Thoracic aorta (tissue), 2 donors: ENCODE results near the gene KIF26B. TPM values are rescaled to one million over a fixed set of nuclear protein-coding genes. Genes with fewer than 3 reads are reported as not detected.

ENCODE experiments used
- ATAC-seq: fragments of 150-250 bp; one replicate; pipeline ENCODE4 v1.8.0; 2017; ENCODE audit warnings: low read depth; ENCODE audit not compliant: insufficient number of reproducible peaks, low FRiP score
- DNase-seq: peaks from one replicate; pipeline ENCODE4 v3.0.0-alpha.2; 2020; ENCODE audit warnings: low spot score
- H3K27ac ChIP-seq, 2 donors: fragments of 200-600 bp; sonication (generic); 1 replicate in 1 of 2; 2 replicates in 1 of 2; pipeline ENCODE4 v1.5.1; 2016; ENCODE audit warnings: mild to moderate bottlenecking in 2 of 2, moderate library complexity in 2 of 2
- H3K27me3 ChIP-seq: fragments of 200-600 bp; sonication (generic); replicated peaks from 2 replicates; pipeline ENCODE4 v1.6.0; 2016; ENCODE audit warnings: mild to moderate bottlenecking; ENCODE audit not compliant: insufficient read depth
- H3K36me3 ChIP-seq: fragments of 200-600 bp; sonication (generic); one replicate; pipeline ENCODE4 v1.5.1; 2016
- H3K4me1 ChIP-seq, 2 donors: fragments of 200-600 bp; sonication (generic); 1 replicate in 1 of 2; 2 replicates in 1 of 2; pipeline versions ENCODE4 v1.5.1 to v1.6.0; 2016; ENCODE audit warnings: low read depth in 2 of 2, mild to moderate bottlenecking in 1 of 2; ENCODE audit not compliant: control insufficient read depth in 1 of 2
- H3K4me3 ChIP-seq: fragments of 200-600 bp; sonication (generic); 2 replicates; pipeline ENCODE4 v1.5.1; 2016; ENCODE audit warnings: mild to moderate bottlenecking
- H3K9me3 ChIP-seq: fragments of 200-600 bp; sonication (generic); 2 replicates; pipeline ENCODE4 v1.5.1; 2016
- CTCF ChIP-seq: fragments of 200-600 bp; sonication (generic); IDR thresholded peaks from one replicate; pipeline ENCODE4 v1.5.1; 2019; ENCODE audit warnings: antibody characterized with exemption
- total RNA-seq, 2 donors: library from RNA; depleted of rRNA; stranded (reverse); fragments of >200 nt; gene quantifications; one replicate each; pipeline versions ENCODE4 v1.1.0 to v1.2.3, GENCODE V29; 2016

Gene KIF26B
- total RNA-seq, 2 donors from 2014 or later: 0.14 to 0.41 TPM

DNA sequence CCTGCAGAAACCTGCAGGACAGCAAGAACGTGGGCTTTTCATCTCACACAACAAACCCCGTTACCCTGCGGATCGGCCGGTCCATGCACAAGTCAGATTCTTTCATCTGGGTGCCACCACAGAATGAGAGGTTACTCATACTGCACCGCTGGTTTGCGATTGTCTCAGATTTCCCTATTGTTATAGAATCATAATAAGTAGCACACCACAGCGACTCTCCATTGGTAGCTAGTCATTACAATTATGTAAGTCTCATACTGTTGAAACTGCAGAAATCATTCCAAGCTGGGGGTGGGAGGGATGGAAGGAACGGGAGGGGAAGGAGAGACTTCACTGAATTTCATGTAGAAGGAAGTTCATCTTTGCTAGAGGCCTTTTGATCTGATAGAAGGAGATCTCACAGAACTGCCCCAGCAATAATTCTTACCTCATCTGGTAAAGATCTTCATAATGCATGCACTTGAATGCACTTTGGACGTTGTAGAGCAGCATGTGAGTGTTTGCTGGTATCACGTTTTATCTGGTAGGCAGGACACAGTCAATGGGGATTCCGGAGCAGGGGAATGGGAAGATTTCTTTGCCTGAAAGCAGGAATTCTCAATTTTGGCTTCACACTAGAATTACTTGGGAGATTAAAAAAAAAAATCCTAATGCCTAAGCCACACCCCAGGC, 221.1 kb downstream of the KIF26B start:
- no peak for TF ChIP-seq CTCF
- Histone ChIP-seq H3K9me3 (no peaks in the 10 kb centered on the region), H3K4me1 (no peaks in the 10 kb centered on the region), H3K27me3 (no peaks in the 10 kb centered on the region), H3K36me3 (no peaks in the 10 kb centered on the region), H3K27ac (no peak overlapping the region), H3K4me3 (no peak overlapping the region)
- no peak for DNase-seq
- ATAC-seq: no peak

DNA sequence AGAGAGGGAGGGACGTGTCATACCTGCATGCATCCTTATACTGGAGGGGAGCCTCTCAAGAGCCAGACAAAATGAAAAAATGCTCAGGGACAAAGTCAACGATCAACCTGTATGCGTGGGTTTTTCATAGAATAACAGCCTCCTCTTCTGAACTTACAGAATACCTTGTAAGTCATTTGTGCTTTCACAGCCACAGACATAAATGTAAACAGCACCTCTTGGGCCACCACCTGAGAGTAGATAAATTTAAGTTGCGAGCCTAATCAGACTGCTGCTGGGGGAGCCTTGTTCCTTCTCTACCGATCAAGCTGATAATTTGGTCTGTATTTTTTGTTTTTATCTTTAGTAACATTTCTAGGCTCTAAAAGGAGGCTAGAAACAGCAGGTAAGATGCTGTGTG, 223.1 kb downstream of the KIF26B start:
- no peak overlapping the region for H3K4me3 ChIP-seq
- ATAC-seq: no peak
- no peak for TF ChIP-seq CTCF
- no peaks in the 10 kb centered on the region for H3K36me3 ChIP-seq
- DNase-seq: no peak
- H3K27ac ChIP-seq: no peak overlapping the region
- H3K27me3 ChIP-seq: no peaks in the 10 kb centered on the region
- no peaks in the 10 kb centered on the region for H3K4me1 ChIP-seq
- no peaks in the 10 kb centered on the region for H3K9me3 ChIP-seq

DNA sequence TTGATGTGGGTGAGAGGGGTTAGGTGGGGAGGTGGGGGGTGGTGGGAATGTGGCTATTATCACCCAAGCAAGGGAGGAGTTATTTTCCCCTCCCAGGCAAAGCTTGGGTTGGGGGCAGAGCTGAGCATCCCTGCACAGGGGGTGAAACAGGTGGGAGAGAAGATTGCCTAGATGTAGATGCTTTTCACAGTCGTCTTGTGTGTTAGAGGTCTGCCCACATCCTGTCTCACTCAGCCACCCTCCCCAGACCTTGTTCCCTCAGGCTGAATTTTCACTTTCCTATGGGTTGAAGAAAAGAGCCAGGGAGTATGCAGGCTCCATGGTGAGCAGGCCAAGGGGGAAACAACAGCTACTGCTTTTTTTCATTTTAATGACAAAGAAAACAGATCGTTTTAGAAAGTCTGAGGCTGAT, 223.5 kb downstream of the KIF26B start:
- Histone ChIP-seq H3K4me1 (no peaks in the 10 kb centered on the region), H3K9me3 (no peaks in the 10 kb centered on the region), H3K27ac (no peak overlapping the region), H3K27me3 (no peaks in the 10 kb centered on the region), H3K4me3 (no peak overlapping the region), H3K36me3 (no peaks in the 10 kb centered on the region)
- TF ChIP-seq CTCF: no peak
- ATAC-seq: no peak
- no peak for DNase-seq

DNA sequence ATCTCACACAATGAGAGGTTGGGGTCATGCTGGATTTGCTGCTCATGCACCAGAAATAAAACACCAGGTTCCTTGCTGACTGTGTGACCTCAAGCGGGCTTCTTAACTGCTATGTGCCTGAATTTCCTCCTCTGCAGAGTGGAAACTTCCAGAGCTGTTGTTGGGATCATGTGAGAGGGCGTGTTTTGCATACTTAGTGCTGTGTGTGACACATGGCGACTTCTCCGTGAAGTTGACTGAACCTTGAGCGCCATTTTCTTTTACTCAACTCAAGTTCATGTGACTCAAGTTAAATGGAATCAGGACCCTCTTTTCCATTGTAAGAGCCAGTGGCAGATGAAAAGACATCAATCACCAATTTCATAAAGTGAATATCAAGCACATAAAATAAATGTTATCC, 224.0 kb downstream of the KIF26B start:
- no peak for TF ChIP-seq CTCF
- Histone ChIP-seq H3K27me3 (no peaks in the 10 kb centered on the region), H3K4me1 (no peaks in the 10 kb centered on the region), H3K9me3 (no peaks in the 10 kb centered on the region), H3K27ac (no peak overlapping the region), H3K36me3 (no peaks in the 10 kb centered on the region), H3K4me3 (no peak overlapping the region)
- ATAC-seq: no peak
- no peak for DNase-seq

DNA sequence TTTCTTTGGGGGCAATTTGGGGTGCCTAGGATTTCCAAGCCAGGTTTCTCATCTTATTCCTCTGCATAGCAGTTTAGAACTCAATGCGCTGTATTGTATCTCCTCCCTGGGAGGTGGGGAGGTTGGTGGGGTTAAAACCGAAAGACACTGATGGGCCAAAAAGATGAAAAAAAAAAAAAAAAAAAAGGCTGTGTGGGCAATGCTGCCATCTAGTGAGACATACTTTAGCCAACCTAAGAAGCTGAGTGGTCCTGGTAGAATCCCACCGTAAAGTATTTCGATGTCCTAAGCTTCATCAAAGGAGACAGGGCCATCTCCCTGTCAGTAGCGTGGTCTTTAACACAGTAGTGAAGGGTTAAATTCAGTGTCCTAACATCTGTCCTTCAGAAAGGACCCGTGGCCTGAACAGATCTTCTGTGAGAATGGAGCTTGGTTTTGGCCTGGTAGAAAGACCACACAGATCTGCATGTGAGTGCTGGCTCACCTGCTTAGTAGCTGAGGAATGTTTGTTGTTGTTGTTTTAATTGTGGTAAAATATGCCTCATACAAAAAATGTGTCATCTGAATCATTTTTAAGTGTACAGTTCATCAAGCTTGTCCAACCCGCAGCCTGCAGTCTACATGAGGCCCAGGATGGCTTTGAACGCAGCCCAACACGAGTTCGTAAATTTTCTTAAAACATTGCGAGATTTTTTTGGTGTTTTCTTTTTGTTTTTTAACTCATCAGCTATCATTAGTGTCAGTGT, 226.2 kb downstream of the KIF26B start:
- Histone ChIP-seq H3K9me3 (no peaks in the 10 kb centered on the region), H3K36me3 (no peaks in the 10 kb centered on the region), H3K4me3 (no peak overlapping the region), H3K27ac (no peak overlapping the region), H3K4me1 (no peaks in the 10 kb centered on the region), H3K27me3 (no peaks in the 10 kb centered on the region)
- no peak for TF ChIP-seq CTCF
- no peak for ATAC-seq
- no peak for DNase-seq
